Activated CD4-positive, CD25-positive, alpha-beta regulatory T cell treated with anti-CD3 and anti-CD28 coated beads, Interleukin-2, amount 50 U/mL, for 16 hours (primary cell): ENCODE data around the gene UGT1A7.

Source experiments
- DNase-seq: peaks from one replicate; pipeline ENCODE4 v3.0.0-alpha.2; 2020; ENCODE audit warnings: low read depth, low spot score

Gene UGT1A7

DNA sequence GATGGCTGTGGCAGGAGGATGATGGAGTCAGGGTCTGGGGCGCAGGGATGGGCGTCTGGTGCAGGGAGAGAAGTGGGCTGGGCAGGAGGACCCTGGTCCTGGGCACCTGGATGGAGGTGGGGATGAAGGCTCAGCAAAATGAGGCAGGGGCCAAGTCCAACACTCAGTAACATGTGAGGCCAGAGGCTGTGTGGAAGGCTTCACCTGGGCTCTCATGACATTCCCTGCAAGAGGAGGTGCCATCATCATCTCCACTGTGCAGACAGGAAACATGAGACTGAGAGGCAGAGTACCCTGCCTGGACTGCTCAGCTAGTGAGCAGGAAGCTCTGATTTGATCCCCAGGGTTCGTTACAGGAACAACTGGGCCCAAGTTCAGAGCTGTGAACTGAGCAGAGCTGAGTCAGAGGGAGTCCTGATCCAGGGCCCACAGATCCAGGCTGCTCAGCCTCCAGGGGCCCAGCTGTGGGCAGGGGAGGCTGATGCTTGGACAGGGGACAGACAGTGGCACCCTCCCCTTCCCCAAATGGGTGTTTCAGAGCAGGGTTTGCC, 135.7 kb downstream of the UGT1A7 start:
- no peak for DNase-seq

DNA sequence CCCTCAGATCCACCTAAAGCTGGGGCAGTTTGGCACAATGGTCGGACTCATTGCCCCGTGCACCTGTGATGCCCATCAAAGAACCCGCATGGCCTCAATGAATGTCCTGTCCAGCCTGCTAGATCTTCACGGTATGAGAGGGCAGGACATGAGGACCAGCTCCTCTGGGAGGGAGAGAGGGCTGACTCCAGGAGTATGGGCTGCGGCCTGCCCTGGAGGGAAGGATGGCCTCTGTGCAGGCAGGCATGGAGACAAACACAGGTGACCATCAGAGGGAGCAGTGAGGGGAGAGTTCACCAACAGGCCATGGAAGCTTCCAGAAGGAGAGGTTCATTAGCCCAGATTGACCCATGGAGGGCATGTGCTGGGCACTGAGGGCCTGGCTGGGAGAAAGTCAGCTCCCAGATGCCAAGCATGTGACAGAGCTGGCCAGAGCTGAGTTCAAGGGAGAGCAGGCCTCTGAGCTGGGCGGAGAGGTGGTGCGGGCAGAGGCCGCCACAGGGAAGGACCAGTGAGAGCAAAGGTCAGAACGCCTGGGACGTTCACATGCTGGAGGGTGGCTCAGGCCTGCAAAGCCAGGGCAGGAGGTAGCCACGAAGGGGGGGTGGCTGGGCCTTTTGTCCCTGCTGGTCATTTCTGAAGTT, 136.4 kb downstream of the UGT1A7 start:
- no peak for DNase-seq

GRCh38 chr2:233818639-233819621, 137.2 kb downstream of the UGT1A7 start:
- DNase-seq, result no peak

- no peak for DNase-seq
Observed at GRCh38 chr2:233819884-233820773, 138.4 kb downstream of the UGT1A7 start.

DNA sequence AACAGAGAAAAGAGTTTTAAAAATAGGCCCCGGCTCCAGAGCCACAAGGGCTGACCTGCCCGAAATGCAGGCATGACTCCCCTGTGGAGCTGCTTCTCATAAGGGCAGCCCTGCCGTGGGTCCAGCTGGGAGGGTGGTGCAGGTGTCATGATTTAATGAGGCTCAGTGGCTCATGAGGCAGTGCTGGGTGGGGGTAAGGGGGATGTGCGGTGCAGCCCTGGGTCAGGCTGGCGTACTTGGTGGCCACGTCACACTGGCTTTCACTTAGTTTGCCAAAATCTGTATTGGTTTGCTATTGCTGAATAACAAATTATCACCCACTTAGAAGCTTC, 139.0 kb downstream of the UGT1A7 start:
- DNase-seq, result no peak

GRCh38 chr2:233821196-233821595, 139.5 kb downstream of the UGT1A7 start:
- DNase-seq, result no peak

DNA sequence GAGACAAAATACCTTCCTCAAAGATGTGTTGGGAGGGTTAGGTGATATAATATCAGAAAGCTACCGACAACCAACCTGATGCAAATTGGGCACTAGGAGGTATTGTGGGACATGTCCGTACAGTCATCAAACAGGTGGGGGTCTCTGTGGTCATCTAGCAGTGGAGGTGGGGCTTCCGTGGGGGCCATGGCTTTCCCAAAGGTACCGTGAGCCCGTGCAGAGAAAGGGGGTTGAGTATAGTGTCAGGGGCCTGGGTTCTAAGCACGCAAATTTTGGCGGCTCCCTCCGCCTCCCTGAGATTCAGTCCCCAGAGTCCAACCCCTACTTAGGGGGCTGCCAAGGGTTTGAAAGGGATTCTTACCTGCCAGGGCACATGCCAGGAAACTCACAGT, 140.0 kb downstream of the UGT1A7 start:
- no peak for DNase-seq

DNA sequence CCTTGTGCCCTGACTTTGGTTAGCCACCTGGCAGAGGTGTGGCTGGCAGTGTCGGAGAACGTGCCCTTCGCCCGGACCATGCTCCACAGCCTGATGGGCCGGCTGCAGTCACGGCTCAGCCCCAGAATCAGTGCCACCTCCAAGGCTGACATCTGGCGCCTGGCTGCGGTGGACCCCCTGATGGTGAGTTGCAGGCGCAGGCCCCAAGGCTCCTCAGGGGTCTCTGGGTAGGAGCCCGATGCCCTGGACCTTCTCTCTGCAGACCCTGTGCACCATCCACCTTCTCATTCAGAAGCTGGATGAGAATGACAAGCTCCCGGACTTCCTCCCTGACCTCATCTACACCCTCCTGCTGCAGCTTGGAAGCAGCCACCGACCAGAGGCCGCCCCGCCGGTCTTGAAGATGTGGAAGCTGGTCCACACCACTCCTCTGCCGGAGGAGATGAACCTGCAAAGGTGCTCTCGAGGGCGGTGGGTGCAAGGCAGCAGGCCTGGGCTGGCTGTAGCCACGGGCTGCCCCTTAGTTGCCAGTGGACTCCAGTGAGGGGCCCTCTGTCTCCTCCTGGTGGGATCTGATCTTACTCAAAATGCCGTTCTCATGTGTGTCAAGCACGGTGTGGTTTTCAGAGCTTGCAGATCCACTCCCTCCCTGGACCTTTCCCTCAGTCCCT, 140.5 kb downstream of the UGT1A7 start:
- no peak for DNase-seq
